Islet of Langerhans (tissue), 1 donor: ENCODE data around the gene CCDC34.

Source experiments
- FAIRE-seq: peaks from one replicate; lab custom pipeline; 2011; peaks lifted over from hg19 to GRCh38; lab: Jason Lieb, UNC

The CCDC34 gene

DNA sequence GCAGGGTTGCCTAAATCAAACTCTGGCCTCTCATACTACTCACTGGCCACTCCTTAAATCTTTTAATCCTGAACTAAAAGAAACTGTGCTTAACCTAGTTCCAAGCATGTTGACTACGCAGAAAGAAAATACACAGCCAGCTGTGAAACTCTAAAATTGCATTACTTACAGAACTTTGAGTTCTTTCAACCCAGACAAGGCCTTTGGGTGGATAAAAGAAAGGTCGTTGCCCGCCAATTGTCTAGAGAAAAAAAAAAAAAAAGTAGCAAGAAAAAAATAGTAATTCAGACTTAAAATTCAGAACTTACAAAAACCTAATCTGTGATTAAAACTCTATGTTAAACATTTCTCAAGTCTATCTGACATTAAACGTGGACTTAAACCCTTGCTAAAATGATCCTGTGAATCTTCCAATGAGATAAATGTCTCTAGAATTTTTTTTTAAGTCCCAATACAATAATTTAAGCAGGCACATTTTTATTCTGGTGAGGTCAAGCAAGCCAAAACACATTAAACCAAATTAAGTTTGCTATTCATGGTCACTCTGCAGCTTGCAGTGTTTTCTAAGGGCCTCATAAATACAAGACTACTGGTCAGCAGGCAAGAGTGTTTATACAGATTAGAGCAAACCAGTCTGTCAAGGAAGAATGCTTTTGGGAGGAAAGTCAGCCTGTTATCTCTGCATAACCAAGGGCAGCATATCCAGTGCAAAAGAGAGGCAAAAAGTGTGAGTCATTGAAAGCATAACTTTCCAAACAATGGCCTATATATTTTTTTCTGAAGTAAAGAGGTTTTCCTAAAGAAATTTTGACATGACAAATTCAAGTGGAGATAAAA, 29.5 kb upstream of the CCDC34 start:
- peak; percentile 41 for FAIRE-seq

DNA sequence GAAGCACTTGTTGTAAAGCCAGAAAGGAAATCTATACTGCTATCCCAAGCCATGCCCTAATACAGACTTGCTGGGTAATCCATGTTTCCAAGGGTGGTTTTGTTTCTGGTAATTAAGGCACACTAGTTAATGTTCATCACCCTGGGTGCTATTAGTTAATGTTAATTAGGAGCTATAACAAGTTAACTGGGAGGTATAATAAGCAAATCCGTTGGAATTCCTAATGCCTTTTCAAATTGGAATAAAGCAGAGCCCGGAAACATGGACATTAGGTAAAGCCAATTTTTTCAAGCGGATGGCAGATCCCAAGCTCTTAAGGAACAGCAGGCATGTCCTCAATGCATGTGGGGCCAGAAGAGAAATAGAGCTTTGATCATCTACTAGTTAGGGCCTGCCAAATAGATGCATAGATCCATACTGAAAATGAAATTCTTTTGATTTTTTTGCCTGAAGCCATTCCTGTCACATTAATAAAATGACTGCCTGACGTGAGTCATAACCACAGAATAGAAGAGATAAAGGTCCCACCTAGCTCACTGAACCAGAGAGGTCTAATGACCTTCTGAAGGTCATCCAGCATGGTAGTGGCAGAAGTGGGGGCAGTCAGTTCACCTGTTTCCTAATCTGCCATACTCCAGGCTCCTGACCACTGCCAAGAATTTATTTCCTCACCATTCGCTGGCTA, 28.5 kb upstream of the CCDC34 start:
- no peak for FAIRE-seq

DNA sequence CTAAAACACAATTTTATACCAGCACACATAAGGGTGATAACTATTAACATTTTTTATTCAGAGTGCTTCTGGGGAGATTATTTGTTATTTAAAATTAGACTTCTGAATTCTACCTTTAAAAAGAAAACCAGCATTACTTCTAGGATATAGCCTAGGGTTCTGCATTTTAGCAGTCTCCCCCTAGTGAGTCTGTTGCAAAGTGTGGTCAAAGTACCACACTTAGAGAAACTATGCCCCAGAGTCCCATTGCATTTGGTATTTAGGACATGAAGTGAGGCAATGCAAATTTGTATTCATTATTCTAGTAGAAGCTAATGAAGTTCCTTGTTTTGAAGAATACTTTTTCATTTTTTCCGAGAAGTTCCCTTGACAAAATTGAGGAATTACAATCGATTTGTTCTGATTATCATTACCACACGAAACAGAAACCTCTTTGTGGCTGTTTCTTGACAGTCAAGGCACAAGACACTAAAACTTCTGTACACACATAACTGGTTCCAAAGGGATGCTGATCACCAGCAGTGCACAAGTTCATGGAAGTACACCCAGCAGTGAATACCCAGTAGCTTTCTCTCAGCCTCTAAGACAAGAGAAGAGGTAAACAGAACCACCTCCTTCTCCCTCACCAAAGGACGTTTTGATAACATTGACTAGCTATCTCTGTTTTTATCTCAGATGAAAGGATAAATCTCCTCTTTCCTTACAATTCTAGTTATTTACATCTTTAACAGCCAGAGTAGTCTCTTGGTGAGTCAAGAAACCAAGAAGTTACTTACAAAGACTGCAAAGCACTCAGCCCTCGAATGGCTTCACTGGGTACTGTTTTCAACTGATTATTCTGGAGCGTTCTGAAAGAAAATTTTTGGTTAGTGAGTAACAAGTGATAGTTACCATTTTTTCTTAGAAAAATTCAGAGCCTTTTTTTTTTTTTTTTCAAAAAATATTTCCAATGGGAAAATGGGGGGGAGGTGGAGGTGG, 27.6 kb upstream of the CCDC34 start:
- no peak for FAIRE-seq

DNA sequence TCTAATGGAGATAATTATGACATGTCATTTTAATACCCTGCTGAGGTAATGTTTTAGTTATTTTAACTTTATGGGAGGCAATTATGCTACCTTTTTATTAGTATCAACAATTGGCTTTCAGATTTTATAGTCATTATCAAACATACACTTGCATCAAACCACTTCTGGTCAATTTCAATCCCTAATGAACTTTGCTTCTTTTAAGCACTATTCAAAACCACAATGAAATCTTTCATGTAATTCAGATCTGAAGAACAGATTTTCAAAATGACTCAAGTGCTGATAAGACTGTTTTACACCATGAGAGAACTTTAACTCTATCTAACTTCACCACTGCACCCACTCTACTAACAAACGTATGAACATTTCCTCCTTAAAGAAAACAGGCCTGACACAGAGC, 25.9 kb upstream of the CCDC34 start:
- peak; percentile 73 for FAIRE-seq

DNA sequence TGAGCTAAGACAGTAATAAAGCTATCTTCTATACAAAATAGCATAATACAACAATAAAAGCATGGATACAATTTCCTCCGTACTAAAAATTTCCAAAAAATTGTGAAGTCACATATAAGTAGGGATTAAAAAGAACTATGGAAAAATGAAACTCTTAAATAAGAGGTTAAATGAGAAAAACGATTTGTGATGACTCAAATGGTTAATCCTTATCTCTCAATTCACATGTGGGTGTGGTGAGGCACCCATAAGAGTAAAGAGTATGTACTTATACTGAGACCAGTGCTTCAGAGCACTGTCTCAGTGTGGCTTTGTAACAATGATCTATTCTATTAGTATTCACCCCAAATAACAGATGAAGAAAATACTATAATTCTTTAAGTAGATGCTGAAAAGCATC, 25.0 kb upstream of the CCDC34 start:
- no peak for FAIRE-seq

DNA sequence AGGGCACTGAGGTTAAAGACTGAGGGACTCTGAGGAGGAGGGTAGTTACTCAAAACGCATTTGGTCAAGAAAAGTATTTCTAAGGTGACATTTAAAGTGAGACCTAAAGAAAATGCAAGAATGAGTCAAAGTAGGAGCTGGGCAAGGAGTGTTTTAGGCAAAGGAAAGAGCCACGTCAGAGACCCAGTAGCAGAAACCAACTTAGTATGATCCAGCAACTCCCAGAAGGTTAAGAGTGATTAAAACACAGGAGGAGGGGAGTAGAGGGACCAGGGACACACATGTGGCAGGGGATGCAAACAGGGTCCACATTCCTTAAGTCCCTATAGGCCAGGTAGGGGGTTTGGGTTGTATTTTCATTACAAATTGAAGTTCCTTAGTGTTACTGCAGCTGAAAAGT, 24.3 kb upstream of the CCDC34 start:
- no peak for FAIRE-seq

DNA sequence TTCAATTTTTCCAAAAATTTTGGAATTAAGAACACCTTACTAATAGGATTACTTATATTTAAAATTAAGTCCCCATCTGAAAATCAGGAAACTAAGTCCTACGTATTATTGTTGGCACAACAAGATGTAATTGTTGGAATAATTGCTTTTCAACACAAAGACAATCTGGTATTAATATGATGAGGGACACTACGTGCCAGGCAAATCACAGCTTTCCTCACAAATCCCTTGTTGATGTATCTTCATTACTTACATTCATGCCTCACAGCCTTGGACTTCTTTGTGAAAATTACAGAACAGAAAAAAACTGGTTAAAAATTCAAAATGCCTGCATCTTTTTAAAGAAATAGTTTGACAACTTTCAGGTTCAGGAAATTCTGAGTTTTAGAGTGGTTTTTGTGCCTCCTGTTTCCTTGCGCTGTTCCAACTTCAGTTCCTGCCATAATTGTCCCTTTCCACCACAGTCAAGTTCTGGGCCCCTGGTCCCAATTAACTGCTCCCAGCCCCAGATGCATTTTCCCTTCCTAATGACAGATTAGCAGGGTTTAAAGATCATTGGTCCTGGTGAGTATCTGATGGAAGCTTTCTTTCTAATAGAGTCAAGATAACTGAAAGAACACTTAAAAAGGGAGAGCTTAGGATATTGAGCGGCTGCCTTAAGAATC, 23.3 kb upstream of the CCDC34 start:
- no peak for FAIRE-seq

DNA sequence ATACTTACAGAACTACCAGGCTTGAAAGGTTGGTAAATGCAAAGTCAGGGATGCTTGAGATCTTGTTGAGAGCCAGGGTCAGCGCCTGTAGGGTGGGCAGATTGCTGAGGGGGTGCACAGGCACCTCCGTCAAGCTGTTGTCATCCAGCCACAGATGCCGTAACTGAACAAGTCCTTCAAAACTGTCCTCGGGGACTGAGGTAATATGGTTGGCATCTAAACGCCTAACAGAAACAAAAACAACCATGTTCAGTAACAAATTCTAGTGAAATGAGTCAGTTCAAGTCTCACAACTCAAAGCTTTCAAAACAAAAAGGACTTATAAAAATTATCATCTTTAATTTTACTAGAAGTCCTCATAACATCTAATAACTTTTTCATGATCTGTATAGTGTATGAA, 22.2 kb upstream of the CCDC34 start:
- FAIRE-seq: no peak

DNA sequence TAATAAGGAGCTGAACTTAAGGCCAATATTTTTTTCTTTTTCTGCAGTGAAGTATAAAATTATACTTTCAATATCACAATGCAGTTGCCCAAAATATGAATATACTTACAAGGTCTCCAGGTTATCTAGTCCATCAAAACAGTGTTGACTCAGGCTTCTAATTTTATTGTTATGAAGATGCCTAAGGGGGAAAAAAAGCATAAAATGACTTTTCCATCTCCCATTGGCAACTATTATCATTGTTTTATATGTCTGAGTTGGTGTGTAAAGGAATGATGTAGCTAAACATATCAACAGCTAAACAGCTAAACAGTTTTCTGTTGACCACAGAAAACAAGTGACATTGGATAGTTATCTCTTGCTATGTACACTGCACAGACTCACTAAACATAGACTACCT, 21.2 kb upstream of the CCDC34 start:
- no peak for FAIRE-seq

DNA sequence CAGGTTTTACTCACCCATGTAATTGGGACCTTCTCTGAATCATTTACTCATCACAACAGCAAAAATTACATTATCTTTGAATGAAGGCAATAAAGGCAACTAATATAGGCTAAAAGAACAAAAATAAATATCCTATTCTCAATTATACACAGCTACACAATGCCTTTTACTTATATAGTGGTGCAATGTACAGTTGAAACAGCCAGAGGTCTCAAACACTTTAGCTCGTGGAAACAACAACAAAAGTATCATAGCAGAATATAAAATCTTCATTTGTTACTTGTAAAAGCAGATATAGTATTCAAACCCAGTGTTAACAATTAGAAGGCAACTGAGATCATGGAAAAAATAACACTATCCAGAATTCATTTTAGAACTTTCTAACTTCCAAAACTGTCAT, 20.6 kb upstream of the CCDC34 start:
- no peak for FAIRE-seq

DNA sequence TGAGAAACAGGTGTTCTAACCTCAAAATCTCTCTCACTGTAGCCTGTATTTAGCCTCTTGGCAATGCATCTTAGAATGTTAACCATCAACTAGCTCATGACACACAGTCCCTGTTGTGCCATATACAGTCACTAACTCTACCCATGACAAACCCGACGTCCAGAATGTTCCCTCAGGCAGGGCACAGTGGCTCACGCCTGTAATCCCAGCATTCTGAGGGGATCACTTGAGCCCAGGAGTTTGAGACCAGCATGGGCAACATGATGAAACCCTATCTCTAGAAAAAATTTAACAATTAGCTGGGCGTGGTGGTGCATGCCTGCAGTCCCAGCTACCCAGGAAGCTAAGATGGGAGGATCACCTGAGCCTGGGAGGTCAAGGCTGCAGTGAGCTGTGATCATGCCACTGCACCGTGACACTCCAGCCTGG, 18.2 kb upstream of the CCDC34 start:
- no peak for FAIRE-seq

DNA sequence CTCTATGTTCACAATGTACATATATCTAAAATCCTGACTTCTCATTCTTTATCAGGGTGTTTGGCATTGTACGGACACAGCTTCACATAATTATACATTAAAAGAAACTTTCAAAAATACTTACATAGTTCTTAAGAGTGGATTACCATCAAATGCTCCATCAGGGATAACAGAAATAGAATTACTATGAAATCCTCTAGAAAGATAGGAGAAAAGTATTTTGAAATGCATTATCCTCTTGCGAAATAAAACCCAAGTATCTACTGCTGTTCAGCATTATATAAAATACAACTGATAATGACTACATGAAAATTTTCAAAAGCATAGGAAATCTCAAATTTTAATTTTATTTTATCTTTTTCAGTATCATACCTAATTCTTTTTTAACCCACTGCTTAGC, 17.8 kb upstream of the CCDC34 start:
- FAIRE-seq: peak; percentile 79

DNA sequence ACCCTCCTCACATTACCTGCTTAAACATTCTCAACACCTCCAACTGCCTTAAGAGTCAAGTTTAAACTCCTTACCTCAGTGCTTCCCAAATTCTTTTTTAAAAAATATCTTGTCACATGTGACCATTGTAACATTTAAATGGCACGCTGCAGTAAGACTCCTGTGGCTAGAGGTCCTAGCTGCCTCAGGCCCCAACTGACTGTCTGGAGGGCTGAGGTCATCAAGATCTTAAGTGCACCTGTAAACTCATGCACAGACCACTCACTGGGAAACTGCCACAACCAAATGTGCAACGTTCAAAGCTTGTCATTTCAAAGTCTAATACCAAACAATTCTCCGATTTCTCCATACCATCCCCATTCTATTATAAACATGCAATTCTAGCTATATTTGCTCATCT, 16.4 kb upstream of the CCDC34 start:
- no peak for FAIRE-seq

DNA sequence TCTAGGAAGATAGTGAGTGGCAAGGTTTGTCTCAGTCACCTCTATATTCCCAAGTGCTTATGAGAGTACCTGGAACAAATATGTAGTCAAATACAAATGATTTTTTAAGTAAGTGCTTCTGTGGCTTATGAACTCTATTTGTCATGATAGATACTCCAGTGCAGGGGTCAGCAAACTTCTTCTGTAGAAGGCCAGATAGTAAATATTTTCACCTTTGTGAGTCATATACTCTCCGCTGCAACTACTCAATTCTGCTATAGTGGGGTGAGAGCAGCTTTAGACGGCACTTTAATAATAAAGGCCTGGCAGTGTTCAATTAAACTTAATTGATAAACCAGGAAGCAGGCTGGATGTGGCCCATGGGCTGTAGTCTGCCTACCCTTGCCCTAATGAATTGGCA, 12.4 kb upstream of the CCDC34 start:
- no peak for FAIRE-seq

DNA sequence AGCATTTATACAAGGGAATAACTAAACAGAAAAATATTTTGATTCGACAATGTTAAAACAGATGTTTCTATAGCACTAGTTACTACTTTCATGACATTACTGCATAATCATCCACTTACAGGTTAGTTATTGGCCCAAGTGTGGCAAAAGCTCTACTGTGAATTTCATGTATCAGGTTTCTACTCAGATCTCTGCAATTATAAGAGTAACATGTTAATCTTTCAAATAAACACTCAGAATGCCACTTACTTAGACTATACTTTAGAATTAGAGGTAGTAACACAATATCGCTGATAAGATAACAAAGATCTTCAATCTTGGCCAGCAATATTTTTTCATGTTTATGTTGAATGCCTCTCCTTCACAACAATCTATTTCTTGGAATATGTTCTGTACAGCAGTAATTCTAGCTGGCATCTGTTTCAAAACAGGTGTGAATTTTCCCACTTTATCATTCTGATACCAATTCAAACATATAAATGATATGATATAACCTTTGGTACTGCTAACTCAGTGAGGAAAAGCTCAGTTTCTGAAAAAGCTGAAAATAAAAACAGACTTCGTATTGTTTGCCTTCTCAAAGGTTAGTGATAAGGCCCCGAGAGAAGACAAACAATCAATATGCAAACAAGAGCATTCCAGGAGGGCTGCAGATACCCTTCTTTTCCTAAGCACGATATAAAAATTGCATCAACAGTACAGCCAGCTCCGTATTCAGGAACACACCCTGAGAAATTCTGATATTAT, 11.0 kb upstream of the CCDC34 start:
- FAIRE-seq: peak; percentile 36

DNA sequence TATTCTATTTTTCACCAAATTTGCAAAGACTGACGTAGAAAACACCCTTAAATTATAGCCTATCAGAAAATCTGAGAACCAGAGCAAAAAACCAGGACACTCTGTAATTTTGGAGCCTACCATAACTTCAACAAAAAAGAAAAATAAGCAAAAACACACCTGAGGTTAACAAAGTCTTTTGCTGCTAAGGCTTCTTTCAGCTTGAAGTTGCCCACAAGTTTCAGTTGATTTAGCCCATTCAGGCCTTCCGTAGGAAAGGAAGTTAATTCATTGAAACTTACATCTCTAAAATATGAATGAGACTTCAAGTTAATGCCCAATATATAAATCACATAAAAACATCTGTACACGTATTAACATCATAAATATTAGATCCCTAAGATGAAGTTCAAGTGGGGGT, 10.4 kb upstream of the CCDC34 start:
- no peak for FAIRE-seq

DNA sequence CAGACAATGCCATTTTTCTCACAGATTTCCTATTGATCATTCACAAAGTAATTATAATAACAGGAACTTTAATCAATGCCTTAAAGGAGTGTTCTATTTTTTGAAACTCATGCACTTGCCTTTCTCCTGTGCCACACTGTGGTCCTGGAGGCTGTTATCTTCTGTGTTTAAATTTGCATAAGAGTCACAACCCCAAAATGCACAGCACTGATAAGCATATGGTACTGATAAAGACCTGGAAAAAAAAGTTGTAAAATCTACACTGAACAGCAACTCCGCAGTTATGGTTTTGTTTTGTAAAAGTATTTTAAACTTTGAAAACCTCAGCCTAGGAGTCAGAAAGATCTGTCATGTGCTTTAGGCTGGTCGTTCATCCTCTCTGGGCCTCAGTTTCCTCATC, 9.1 kb upstream of the CCDC34 start:
- no peak for FAIRE-seq

DNA sequence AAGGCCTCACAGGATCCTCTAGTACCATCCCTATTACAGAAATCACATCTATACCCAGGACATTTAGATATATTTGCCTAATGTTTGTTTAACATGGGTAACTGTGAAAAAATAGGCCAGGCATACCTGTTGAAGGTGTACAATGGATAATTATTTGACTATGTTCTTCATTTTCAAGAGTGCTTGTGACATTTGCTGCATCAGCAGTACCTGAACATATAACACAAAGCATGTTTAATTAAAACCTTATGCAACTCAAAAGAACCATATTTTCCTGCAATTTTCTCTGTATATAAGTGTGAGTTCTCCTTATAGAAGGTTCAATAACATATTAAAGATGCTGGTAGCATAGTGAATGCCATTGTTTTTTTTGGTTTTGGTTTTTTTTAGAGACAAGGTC, 8.5 kb upstream of the CCDC34 start:
- FAIRE-seq: peak; percentile 24

DNA sequence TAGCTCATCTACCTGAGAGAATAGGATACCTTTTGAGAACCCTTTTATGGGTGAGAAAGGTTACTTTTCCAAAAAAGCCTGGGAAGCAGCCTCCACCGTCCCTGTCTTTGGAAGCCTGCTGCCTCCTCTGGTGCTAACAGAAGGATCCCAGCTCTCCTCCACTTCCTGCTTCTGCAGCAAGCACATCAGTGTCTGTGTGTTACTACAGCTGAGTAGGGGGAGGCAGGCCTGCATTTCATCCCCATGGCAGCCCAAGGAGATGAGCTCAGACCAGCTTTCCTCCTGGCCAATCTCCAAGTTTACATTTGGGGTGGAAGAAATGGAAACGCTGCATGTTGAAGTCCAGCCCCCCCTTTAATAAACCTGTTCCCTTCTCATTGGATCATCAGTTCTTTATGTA, 7.4 kb upstream of the CCDC34 start:
- FAIRE-seq: no peak

DNA sequence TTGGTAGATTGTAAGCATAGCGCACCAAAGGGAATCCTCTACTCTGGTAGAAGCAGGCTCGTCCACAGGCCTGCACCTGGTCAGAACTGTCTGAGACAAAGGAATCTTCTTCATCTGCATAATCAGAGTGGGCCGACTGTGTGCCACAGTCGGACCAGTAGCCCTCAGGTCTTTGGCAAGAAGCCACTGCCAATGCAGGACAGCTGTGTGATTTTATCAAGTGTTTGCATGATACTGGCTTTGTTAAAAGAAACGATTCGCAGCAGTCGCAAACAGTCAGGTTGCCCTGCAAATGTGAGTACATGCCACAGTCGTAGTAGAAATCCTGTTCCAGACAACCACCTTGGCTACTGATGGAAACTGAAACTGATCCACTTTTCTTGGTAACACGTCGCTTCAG, 4.9 kb upstream of the CCDC34 start:
- no peak for FAIRE-seq

DNA sequence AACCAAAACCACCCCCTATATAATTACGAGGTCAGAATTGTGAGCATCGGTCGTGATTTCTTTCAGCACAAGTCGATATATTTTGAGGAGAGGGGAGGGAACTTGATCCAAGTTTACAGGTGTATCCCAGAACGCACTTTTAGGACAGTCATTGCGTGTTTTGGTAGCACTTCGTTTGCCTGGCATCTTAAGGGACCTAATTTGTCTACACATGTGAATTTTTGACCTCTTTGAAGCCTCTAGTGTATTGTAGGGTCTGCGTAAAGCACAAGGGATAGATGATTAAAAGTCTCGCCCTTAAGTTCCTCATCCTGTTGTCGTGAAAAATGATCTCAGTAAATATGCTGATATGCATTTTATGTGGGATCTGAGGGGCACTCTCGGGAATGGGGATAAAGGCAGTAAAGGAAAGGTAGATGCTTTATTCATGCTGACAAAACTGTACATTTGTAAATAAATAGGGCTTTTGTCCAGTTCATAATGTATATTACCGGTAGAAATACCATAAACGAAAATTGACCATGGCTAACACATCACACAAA, 632 bp upstream of the CCDC34 start:
- FAIRE-seq: no peak
